AG09319 (cell line): ENCODE results near the gene PROM1.

Experiments
- DNase-seq: peaks from one replicate; pipeline ENCODE4 v3.0.0-alpha.2; 2010; ENCODE audit warnings: low read depth; ENCODE audit errors: extremely low read depth
- CTCF ChIP-seq: IDR thresholded peaks from 2 replicates; pipeline ENCODE4 v1.5.1; 2011; ENCODE audit warnings: low read depth, mild to moderate bottlenecking, inconsistent platforms, low read length, moderate library complexity

The PROM1 gene

DNA sequence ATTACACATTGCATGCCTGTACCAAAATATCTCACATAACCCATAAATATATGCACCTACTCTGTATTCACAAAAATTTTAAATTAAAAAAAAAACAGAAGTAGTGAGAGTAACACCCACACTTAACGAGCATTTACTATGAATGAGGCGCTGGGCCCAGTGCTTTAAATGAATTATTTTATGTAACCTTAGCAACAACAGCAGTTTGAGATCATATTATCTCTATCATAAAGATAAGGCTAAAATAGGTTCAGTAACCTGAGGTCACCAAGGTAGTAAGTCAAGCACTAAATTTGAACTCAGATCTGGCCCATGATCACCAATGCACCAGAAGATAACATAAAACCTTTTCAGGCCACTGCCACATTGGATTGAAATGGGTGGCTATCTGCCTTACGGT, 5.3 kb upstream of the PROM1 start:
- no peak for DNase-seq
- no peak for TF ChIP-seq CTCF

GRCh38 chr4:16088601-16089000, 4.8 kb upstream of the PROM1 start:
- no peak for DNase-seq
- TF ChIP-seq CTCF = no peak

DNA sequence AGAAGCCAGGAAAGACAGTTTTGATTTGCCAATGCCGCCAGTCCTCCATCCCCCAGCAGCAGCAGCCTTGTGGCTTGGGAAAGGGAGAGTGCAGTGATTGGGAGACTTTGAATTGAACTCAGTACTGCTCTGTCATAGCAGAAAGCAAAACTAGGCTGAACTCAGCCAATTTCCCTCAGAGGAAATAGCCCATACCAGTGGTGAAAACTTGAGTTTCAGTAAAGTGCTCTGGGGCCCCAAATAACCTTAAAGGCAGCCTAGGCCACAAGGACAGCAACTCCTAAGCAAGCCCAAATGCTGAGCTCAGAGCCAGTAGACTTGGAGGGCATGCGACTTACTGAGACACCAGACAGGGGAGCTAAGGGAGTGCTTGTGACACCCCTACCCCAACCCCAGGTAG, 2.0 kb upstream of the PROM1 start:
- TF ChIP-seq CTCF = no peak
- DNase-seq = no peak

GRCh38 chr4:16082426-16083240, 1.2 kb downstream of the PROM1 start:
- no peak for DNase-seq
- TF ChIP-seq CTCF = no peak

- DNase-seq = no peak
- TF ChIP-seq CTCF = no peak
These were observed 1.8 kb downstream of the PROM1 start for GRCh38 chr4:16082041-16082425.

DNA sequence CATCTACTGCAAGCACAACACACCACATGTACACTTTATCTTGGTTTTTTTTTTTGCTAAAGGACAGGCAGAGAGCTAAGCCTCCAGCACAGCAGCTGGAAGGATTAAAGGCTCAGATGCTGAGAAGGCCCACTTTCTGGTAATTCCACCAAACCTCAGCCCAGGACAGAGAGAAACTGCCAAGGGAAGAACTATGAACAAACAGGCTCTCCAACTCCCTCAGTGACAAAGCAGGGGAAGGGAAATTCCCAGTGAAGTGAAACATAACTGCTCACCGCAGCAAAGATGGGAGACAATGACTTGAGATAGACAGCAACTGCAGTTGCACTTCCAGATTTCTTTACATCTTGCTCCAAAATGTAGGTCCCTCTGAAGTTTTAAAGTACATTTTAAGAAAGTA, 4.8 kb downstream of the PROM1 start:
- DNase-seq = no peak
- no peak for TF ChIP-seq CTCF

DNA sequence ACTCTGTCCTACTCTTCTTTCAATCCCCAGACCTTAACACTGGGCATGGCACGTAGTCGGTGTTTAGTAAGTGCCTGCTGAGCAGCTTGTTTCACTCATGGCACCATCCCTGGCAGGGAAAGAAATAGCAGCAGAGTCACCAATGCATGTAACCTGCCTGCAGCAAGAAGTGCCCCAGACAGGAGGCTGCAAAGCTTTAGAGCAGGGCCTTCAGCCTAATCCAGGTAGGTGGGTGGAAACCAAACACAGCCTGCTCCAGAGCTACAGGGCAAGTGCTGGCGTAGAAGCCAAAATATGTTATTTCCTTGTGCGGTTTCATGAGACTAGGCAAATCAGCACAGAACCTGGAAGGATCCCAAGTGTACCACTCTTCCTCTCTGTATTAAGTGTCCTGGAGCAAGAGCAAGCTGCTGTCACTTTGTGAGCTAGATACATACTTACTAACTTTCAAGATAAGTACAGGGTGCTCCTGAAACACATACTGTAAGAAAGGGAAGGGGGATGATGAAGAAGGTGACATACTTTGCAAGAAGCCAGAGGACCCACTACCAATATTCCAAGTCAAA, 5.5 kb downstream of the PROM1 start:
- no peak for DNase-seq
- TF ChIP-seq CTCF = no peak
